GM15510 (cell line): ENCODE data around the gene OSBPL1A.

Experiments used
- POLR2A ChIP-seq: IDR thresholded peaks from 3 replicates; pipeline ENCODE4 v1.6.1; 2011; ENCODE audit warnings: borderline replicate concordance; ENCODE audit not compliant: insufficient read length; ENCODE audit errors: extremely low read depth

Gene OSBPL1A

GRCh38 chr18:24315170-24315569 lies 82.5 kb downstream of the OSBPL1A start:
- TF ChIP-seq POLR2A = no peak

- no peak for TF ChIP-seq POLR2A
Measured at GRCh38 chr18:24306201-24306600, 91.4 kb downstream of the OSBPL1A start.

- TF ChIP-seq POLR2A = no peak
Measured at GRCh38 chr18:24300703-24301102, 96.9 kb downstream of the OSBPL1A start.

- TF ChIP-seq POLR2A = no peak
Measured at GRCh38 chr18:24296276-24296675, 101.3 kb downstream of the OSBPL1A start.

GRCh38 chr18:24293254-24293653 lies 104.4 kb downstream of the OSBPL1A start:
- no peak for TF ChIP-seq POLR2A

- TF ChIP-seq POLR2A = no peak
Measured at GRCh38 chr18:24278591-24278990, 119.0 kb downstream of the OSBPL1A start.

GRCh38 chr18:24277516-24278195 lies 120.0 kb downstream of the OSBPL1A start:
- TF ChIP-seq POLR2A = no peak

- TF ChIP-seq POLR2A = no peak
Measured at GRCh38 chr18:24276994-24277393, 120.6 kb downstream of the OSBPL1A start.

GRCh38 chr18:24274837-24275236 lies 122.8 kb downstream of the OSBPL1A start:
- TF ChIP-seq POLR2A = no peak

GRCh38 chr18:24273596-24273995 lies 124.0 kb downstream of the OSBPL1A start:
- no peak for TF ChIP-seq POLR2A

- TF ChIP-seq POLR2A = no peak
Measured at GRCh38 chr18:24272229-24272525, 125.4 kb downstream of the OSBPL1A start.

- TF ChIP-seq POLR2A = no peak
Measured at GRCh38 chr18:24271381-24272228, 126.0 kb downstream of the OSBPL1A start.

GRCh38 chr18:24270937-24271380 lies 126.7 kb downstream of the OSBPL1A start:
- TF ChIP-seq POLR2A = no peak

GRCh38 chr18:24270358-24270936 lies 127.2 kb downstream of the OSBPL1A start:
- TF ChIP-seq POLR2A = no peak

GRCh38 chr18:24268784-24269550 lies 128.7 kb downstream of the OSBPL1A start:
- no peak for TF ChIP-seq POLR2A
